Hematopoietic multipotent progenitor cell treated with erythropoietin and hydrocortisone succinate and interleukin-3 and kit ligand, for 15 days (in vitro differentiated cells): Measurements from ENCODE around the gene UCP2.

Source experiments
- DNase-seq: peaks from one replicate; pipeline ENCODE4 v3.0.0-alpha.2; 2015; ENCODE audit warnings: low spot score

The UCP2 gene

DNA sequence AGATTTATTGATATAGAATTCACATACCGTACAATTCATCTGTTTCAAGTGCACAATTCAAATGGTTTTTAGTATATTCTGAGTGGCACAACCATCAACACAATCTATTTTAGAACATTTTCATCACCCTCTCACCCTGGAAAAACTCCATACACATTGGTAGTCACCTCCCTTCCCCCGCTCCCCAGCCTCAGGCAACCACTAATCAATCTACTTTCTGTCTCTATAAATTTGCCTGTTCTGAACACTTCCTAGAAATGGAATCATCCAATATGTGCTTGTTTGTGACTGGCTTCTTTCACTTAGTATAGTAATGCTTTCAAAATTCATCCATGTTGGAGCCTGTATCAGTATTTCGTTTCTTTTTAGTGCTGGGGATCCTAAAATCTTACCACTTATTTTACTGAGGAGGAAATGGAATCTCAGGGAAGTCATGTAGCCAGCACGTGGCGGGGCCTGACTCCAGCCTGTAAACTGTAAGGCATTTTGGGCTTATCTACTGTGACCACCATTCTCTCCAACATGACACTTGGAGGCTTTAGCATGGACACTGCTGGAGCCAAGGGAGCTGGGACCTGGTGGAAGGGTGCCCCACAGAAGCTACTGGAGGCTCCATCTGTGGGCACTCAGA is 27.1 kb upstream of the UCP2 start:
- DNase-seq: peak; percentile 45

- no peak for DNase-seq
Observed at GRCh38 chr11:74009230-74009547, 26.5 kb upstream of the UCP2 start.

DNA sequence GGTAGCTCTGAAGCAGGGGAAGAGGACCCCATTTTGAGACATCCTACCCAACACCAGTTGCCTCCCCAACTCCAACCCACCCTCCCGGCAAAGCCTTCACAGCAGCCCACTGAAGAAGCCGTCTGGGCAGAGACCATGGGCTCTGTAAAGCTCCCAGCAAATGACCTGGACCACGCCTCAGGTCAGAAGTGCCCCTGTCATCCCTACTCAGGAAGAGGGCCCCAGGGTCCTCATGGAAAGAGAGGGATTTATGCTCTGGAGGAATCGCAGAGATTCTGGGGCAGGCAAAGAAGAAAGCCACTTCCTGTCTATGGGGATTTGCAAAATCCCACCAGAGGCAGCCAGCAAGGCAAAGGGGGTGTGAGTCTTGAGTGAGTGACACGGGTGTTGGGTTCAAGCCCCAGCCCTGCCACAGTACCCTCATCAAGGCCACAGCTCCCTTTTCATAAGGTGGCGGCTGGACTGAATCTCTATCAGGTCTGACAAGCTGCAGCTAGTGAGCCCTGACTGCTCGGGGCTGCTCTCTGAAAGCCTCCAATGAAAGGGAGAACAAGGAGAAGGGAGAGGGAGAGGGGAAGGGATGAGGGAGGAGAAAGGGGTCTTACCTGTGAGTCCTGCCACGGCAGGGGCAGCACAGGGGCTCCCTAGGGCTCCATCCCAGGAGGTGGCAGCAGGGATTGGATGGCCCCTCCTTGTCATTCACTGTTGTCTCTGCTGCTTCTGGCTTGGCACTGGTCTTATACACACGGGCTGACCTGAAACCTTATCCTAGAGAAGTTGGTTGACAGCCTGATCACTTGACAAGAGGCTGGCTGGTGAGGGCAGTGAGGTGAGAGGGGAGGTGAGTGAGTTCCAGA is 26.0 kb upstream of the UCP2 start, which contains the start of gene UCP3:
UCP3 (minus strand) TSS at position 713 of the 857 bp plus-strand sequence. CDS start 2,043 bp downstream, outside the sequence.
- no peak for DNase-seq

GRCh38 chr11:74007691-74008372 is 25.2 kb upstream of the UCP2 start:
- no peak for DNase-seq

GRCh38 chr11:74006743-74007304 is 24.2 kb upstream of the UCP2 start:
- DNase-seq: no peak

GRCh38 chr11:74005721-74006517 is 23.3 kb upstream of the UCP2 start:
- no peak for DNase-seq

- DNase-seq: peak; percentile 57
Observed at GRCh38 chr11:74004759-74005615, 22.3 kb upstream of the UCP2 start.

- DNase-seq: no peak
Observed at GRCh38 chr11:74004046-74004695, 21.5 kb upstream of the UCP2 start.

DNA sequence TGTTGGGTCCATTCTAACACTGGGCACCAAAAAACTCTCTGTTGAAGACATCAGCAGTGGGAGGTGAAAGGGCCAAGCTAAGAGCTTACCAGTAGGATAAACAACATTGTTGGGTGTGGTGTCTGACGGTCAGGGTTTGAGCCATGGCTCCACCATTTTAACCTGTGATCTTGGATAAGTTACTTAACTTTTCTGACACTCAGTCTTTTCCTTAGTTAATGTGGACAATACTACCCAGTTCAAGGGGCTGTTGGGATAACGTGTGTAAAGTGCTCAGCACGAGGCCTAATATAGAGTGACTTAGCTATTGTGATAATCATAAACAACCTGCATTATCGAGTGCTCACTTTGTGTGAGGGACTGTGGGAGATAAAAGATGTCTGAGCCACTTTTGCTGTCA is 20.2 kb upstream of the UCP2 start:
- no peak for DNase-seq

- DNase-seq: peak; percentile 89
Observed at GRCh38 chr11:74001822-74002286, 19.2 kb upstream of the UCP2 start.

DNA sequence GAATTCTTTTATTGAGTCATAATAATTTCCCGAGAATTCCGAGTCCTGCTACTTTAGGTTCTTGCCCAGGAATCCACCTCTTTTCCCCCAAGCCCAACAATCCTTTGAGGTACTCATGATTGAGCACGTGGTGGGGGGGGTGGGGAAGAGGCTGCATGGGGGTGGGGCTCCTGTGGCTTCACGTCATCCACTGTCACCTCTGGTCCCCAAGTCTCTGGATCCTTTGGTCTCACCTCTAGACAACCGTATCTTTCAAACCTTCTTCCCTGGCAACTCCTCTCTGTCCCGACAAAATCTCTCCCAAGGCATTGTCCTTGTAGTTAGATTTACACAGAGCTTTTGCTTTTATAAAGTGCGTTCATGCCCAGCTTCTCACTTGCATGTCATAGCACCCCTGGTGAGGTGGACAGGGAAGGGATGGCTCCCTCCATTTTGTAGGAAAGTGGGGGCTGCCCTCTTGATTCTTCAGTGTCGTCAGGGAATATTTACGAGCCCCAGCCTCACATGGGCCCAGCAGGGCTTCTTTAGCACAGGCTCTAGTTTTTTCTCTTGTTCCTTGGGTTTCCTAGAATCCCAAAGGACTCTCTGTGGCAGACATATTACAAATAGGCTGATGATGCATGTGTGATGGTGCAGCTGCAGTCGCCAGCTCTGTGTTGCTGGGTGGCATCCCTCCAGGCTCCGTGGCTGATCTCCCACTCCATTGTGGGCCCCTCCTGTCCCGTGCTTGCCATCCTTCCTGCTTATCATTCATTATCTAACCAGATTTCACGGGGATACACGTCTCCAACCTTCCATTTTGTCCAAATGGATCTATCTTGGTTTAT is 17.9 kb upstream of the UCP2 start:
- no peak for DNase-seq

- no peak for DNase-seq
Observed at GRCh38 chr11:73999581-74000306, 17.1 kb upstream of the UCP2 start.

- DNase-seq: no peak
Observed at GRCh38 chr11:73998846-73999575, 16.4 kb upstream of the UCP2 start.

GRCh38 chr11:73997120-73997770 is 14.6 kb upstream of the UCP2 start:
- DNase-seq: no peak

GRCh38 chr11:73996161-73996747 is 13.6 kb upstream of the UCP2 start:
- DNase-seq: no peak

DNA sequence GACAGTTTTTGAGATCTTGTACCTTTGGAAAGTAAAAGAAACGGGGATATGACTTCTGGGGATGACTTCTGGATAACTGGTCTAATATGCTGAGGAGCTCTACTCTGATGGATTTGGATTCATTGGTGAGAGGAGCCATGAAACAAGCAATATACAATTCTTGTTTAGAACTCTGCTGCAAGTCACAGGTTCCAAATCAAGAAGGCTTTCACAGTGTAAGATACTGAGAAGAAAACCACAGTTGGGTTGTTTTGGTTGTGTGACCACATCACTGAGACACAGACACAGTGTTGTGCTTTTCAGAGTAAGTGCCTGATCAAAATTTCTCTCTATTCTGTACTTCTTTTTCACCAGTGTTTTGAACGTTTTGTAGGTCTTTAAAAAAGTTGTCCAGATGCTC is 13.1 kb upstream of the UCP2 start:
- no peak for DNase-seq

DNA sequence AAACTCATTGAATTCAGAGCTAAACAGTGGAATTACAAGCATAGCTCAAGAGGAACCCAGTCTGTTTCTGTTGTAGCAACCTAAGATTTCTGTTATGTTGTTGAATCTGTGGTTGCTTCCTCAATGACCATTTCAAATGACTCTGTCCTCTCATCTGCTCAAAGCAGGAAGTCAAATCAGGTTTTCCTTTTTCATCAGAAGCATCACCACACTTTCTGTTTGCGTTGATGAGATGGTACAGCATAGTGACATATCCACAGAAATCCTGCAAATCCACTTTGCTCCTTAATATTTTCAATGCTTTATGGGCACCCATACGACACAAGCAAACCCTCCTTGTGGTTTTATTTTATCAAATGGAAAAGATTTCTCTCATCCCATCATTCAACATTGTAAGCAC is 12.6 kb upstream of the UCP2 start:
- DNase-seq: no peak
